T-helper 2 cell treated with Interferon-gamma antibody and Interleukin-4, amounts not matched to agents 100 ng/mL and 5 ng/mL, for 36 hours (primary cell): Measurements from ENCODE around the gene DAB2. TPM values are rescaled to one million over a fixed set of nuclear protein-coding genes. Genes with fewer than 3 reads are reported as not detected.
"Not testable (repeated sequence)": the region's sequence is repeated elsewhere in the genome, so short reads cannot be mapped to it uniquely, and the experiment has no call there.

ENCODE experiments used
- intact Hi-C: fragments of 100-400 bp; cut with micrococcal nuclease; formaldehyde crosslinking; loops from one replicate; pipeline ENCODE4 v1.15.1; 2023
- total RNA-seq: library from RNA; stranded (reverse); gene quantifications from 2 replicates; pipeline ENCODE4 v1.2.3, GENCODE V29; 2022

DAB2 gene
- total RNA-seq, 1 donor from 2014 or later, result not detected

- intact Hi-C loops, result no loop called here
These were observed 2.7 kb downstream of the DAB2 start for GRCh38 chr5:39422036-39422606.

- intact Hi-C loops, result no loop called here
These were observed 4.2 kb downstream of the DAB2 start for GRCh38 chr5:39420482-39421145.

- intact Hi-C loops, result no loop called here
These were observed 5.0 kb downstream of the DAB2 start for GRCh38 chr5:39419796-39420195.

GRCh38 chr5:39417979-39418378 lies 6.8 kb downstream of the DAB2 start:
- intact Hi-C loops, result no loop called here

- intact Hi-C loops, result no loop called here
These were observed 9.6 kb downstream of the DAB2 start for GRCh38 chr5:39415201-39415600.

GRCh38 chr5:39414426-39414825 lies 10.4 kb downstream of the DAB2 start:
- intact Hi-C loops, result no loop called here

GRCh38 chr5:39413771-39414170 lies 11.0 kb downstream of the DAB2 start:
- intact Hi-C loops, result no loop called here

- intact Hi-C loops, result no loop called here
These were observed 11.9 kb downstream of the DAB2 start for GRCh38 chr5:39412721-39413394.

- intact Hi-C loops, result no loop called here
These were observed 12.8 kb downstream of the DAB2 start for GRCh38 chr5:39411985-39412384.

GRCh38 chr5:39411061-39411460 lies 13.7 kb downstream of the DAB2 start:
- intact Hi-C loops, result no loop called here

GRCh38 chr5:39409033-39409432 lies 15.7 kb downstream of the DAB2 start:
- intact Hi-C loops, result no loop called here

- intact Hi-C loops, result no loop called here
These were observed 19.5 kb downstream of the DAB2 start for GRCh38 chr5:39405083-39405843.

- intact Hi-C loops, result not testable (repeated sequence)
These were observed 21.0 kb downstream of the DAB2 start for GRCh38 chr5:39403761-39404160.

- intact Hi-C loops, result not testable (repeated sequence)
These were observed 22.6 kb downstream of the DAB2 start for GRCh38 chr5:39402140-39402539.

- intact Hi-C loops, result no loop called here
These were observed 23.8 kb downstream of the DAB2 start for GRCh38 chr5:39400713-39401578.

GRCh38 chr5:39399135-39400036 lies 25.4 kb downstream of the DAB2 start:
- intact Hi-C loops, result no loop called here

- intact Hi-C loops, result no loop called here
These were observed 27.9 kb downstream of the DAB2 start for GRCh38 chr5:39396843-39397242.

GRCh38 chr5:39395521-39395920 lies 29.3 kb downstream of the DAB2 start:
- intact Hi-C loops, result no loop called here

- intact Hi-C loops, result no loop called here
These were observed 29.8 kb downstream of the DAB2 start for GRCh38 chr5:39394946-39395345.

- intact Hi-C loops, result no loop called here
These were observed 33.8 kb downstream of the DAB2 start for GRCh38 chr5:39390945-39391344.
